NOMO-1 treated with DMSO at 0.1 percent for 48 hours (cell line): ENCODE data around the gene CBX2.

Experiments
- DNase-seq: peaks from one replicate; lab custom pipeline; 2025; ENCODE audit not compliant: unreplicated experiment; lab: John Stamatoyannopoulos, UW

Gene CBX2

GRCh38 chr17:79799174-79799537 lies 21.2 kb downstream of the CBX2 start:
- no peak for DNase-seq

GRCh38 chr17:79799538-79800324 lies 21.8 kb downstream of the CBX2 start:
- DNase-seq, result no peak

- DNase-seq, result peak; percentile 50
These were observed 22.6 kb downstream of the CBX2 start for GRCh38 chr17:79800325-79801155.

- no peak for DNase-seq
These were observed 23.4 kb downstream of the CBX2 start for GRCh38 chr17:79801156-79802038.

GRCh38 chr17:79802039-79802735 lies 24.2 kb downstream of the CBX2 start:
- DNase-seq, result no peak

- DNase-seq, result no peak
These were observed 24.9 kb downstream of the CBX2 start for GRCh38 chr17:79802736-79803420.

DNA sequence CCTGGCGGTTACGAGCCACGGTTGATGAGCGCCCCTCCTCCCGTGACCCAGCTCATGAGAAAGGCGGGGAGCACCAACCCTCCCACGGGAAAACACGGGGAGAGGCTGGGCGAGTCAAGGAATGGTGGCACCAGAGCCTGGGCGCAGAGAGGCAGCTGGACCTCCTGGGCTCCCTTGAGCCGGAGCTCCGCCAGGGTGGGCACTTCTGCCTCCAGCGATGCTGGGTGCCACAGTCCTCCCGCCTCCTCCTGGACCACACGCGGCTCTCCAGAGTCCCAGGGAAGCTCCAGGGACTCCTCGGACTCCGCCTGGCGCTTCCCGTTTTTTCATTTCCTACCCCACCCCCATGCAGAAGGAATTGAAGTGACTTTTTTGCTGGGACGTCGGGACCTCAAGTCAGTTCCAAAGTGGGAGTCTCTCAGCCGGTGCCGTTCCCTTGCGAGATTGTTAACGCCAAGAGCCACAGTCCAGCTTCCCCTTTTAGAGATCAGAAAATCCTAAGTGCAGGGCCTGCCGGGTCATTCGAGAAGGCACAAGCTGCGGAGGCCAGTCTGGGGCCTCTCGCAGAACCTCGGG lies 25.6 kb downstream of the CBX2 start:
- DNase-seq, result peak; percentile 69

- peak; percentile 66 for DNase-seq
These were observed 26.3 kb downstream of the CBX2 start for GRCh38 chr17:79803997-79804855.

DNA sequence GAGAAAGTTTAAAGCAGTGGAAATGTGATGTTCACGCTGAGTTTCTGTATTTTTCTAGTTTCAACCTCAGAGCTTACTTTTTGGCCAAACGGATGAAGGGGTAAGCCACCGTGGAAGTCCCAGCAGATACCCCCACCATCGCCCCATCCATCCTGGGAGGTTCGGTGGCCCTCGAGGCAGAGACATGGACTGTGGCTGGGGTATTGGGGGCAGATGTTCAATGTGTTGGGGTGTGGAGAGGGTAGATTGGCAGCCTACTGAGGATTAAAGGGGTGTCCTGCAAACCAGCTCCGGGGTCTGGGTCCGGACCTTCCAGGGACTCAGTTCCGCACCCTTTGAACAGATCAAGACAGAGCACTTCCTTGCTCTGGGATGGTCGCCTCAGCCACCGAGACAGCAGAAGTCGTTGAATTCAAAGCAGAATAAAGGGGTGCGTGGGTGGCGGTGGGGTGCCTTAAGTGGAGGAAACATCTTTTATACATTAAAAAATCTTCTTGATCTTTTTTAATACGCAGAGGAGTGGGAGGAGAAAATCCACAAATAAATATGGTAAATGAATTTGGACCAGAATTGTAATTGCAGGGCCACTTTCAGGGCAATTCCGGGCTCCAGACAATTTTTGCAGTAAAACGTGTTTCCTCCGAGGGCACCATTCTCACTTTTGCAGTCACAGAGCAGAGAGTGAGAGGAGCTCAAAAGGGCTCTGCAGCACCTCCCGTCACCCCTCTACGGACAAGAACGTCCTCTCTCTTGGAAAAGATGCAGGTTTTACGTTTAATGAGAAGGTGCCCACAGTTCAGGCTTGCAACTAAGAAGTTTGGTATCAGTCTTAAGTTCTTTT lies 27.1 kb downstream of the CBX2 start:
- no peak for DNase-seq

DNA sequence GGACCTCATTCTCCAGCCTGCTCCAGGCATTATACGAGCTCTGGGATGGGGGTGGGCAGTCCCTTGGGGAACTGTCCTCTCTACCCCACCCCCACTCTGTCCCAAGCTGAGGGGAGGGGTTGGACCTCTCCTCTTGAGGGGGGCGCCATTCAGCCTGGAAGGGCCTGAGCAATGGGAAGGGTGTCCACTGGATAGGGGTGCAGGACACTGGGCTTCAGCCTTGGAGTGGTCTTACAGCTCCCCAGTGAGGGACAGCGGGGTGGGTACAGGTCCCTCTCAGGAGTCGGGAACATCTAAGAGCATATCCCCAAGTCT lies 28.5 kb downstream of the CBX2 start:
- no peak for DNase-seq

GRCh38 chr17:79806863-79807720 lies 29.1 kb downstream of the CBX2 start:
- DNase-seq, result no peak

GRCh38 chr17:79808763-79809529 lies 31.0 kb downstream of the CBX2 start:
- peak; percentile 32 for DNase-seq

DNA sequence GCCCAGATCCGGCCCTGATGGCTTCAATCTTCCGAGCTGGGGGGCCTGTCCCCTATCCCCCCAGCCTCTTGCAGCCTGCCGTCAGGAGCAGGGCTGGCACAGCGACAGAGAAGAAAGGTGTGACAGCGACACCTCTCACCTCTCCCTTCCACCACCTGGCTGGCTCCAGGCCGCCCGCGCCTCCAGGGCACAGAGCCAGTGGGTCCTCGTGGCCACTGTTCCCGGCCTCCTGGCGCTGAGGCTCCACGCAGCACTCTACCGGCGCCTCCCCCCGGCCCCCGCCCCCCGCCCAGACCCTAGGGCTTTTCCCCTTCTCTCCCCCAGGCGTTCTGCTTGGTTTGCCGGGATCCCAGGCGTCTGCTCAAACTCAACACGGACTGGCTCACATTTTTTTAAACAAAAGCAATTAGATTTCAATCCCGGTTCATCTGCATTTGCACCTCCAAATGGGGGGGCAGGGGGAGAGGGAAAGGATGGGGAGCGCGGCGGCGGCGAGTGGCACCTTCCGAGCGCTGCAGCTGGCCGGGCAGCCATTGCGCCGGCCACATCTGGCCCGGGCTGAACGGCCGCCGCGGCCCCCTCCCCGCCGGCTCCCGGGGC lies 31.7 kb downstream of the CBX2 start:
- no peak for DNase-seq

DNA sequence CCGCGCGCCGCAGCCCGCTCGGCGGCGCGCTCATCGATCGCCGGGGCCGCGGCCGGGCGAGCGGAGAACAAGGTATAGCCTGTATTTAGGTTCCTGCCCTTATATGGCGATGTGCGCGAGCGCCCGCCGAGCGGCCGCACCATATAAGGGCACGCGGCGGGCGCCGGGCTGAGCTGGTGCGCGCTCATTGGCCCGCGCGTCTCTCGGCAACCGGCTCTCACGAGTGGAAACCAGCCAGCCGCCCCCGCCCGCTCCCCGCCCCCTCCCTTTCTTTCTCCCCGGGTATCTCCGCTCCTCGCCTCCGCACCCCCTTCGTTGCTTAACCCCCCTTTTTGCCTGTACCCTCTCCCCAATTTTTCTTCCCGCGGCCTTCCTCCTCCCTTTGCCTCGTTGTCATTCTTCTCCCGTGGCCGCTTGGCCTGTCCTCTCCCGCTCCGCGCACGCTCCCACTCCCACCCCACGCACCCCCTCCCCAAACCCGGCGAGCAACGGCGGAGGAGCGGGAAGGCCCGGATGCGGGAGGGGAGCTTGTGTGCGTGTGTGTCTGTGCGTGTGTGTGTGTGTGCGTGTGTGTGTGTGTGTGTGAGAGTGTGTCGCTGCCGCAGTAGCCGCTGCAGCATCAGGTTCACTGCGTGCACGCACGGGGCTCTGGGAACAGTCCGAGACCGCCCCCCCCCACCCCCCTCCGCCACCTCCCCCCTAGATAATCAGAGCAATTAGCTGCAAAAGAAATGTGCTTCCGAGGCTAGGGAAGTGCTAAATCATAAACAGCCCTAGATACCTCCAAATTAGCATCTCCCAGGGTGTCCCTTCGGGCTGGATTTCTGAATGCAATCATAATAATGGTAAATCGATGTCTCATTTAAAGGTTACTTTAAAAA lies 32.4 kb downstream of the CBX2 start:
- peak; percentile 66 for DNase-seq
